Measurements from ENCODE around the gene LPAR3. TPM values are rescaled to one million over a fixed set of nuclear protein-coding genes. Genes with fewer than 3 reads are reported as not detected.

The LPAR3 gene
- polyA plus RNA-seq, 3 donors, result not detected

GRCh38 chr1:84825161-84825560, 67.8 kb downstream of the LPAR3 start:
- H3K79me2 ChIP-seq (ENCODE audit: insufficient read depth, low read length), result no peaks in the 10 kb centered on the region
- no peak overlapping the region for H3K9ac ChIP-seq (ENCODE audit: insufficient read depth, low read length, poor library complexity, severe bottlenecking)
- no peaks in the 10 kb centered on the region for H3K4me1 Mint-ChIP-seq
- H3K9me3 Mint-ChIP-seq, result peaks cover 0 to 2% (median 0%) of the 10 kb centered on the region in 7 donors
- no peaks in the 10 kb centered on the region for H3K4me1 ChIP-seq (ENCODE audit: control insufficient read depth in 1 of 2, insufficient read depth in 2 of 2, low read length in 2 of 2)
- no peaks in the 10 kb centered on the region for H3K36me3 Mint-ChIP-seq
- no peaks in the 10 kb centered on the region for H4K20me1 ChIP-seq (ENCODE audit: insufficient read depth, low read length)
- no peaks in the 10 kb centered on the region for H3K9me3 ChIP-seq (replicated peaks in 1 of 2; ENCODE audit: control insufficient read depth in 1 of 2, insufficient read depth in 1 of 2, low read length in 2 of 2)
- no peak overlapping the region for H3K4me3 ChIP-seq (replicated peaks in 1 of 3; ENCODE audit: low read depth in 2 of 3, low read length in 3 of 3)
- H3K27me3 ChIP-seq (ENCODE audit: control insufficient read depth in 2 of 2, insufficient read depth in 2 of 2, low read length in 2 of 2), result no peaks in the 10 kb centered on the region
- H3K4me2 ChIP-seq (replicated peaks; ENCODE audit: extremely low read depth, low read length, poor library complexity, severe bottlenecking), result no peak overlapping the region
- no peak overlapping the region for H3K27ac ChIP-seq (ENCODE audit: low read depth in 1 of 2, low read length in 2 of 2)
- H3K4me3 Mint-ChIP-seq, result no peak overlapping the region
- no peaks in the 10 kb centered on the region for H3K36me3 ChIP-seq (replicated peaks in 1 of 2; ENCODE audit: control insufficient read depth in 1 of 2, insufficient read depth in 2 of 2, low read length in 2 of 2)
- no peak overlapping the region for H3K27ac Mint-ChIP-seq
- peaks cover 0 to 3% (median 0%) of the 10 kb centered on the region in 3 donors for H3K27me3 Mint-ChIP-seq (ENCODE audit: low read depth in 3 of 3)
- intact Hi-C loops (cut with micrococcal nuclease), result loop anchor here in 1 of 2 donors (10.0 kb wide), 1 partner anchor 60 kb away; no protein-coding TSS in a partner anchor
- H2AFZ ChIP-seq (ENCODE audit: insufficient read depth, low read depth, low read length, poor library complexity, severe bottlenecking), result no peak overlapping the region
- 100% methylated on average over 1 of the region's 3 CpGs for WGBS (ENCODE audit: insufficient coverage)
- no peak for TF ChIP-seq CTCF (IDR thresholded peaks at IDR 0.05)
- no peak for DNase-seq

GRCh38 chr1:84823991-84824390, 69.0 kb downstream of the LPAR3 start:
- no peak for TF ChIP-seq CTCF (IDR thresholded peaks at IDR 0.05)
- H3K36me3 ChIP-seq (replicated peaks in 1 of 2; ENCODE audit: control insufficient read depth in 1 of 2, insufficient read depth in 2 of 2, low read length in 2 of 2), result no peaks in the 10 kb centered on the region
- H4K20me1 ChIP-seq (ENCODE audit: insufficient read depth, low read length), result no peaks in the 10 kb centered on the region
- no peaks in the 10 kb centered on the region for H3K4me1 ChIP-seq (ENCODE audit: control insufficient read depth in 1 of 2, insufficient read depth in 2 of 2, low read length in 2 of 2)
- Mint-ChIP-seq H3K4me3 (no peak overlapping the region), H3K9me3 (peaks cover 0 to 2% (median 0%) of the 10 kb centered on the region in 7 donors), H3K36me3 (no peaks in the 10 kb centered on the region), H3K27me3 (ENCODE audit: low read depth in 3 of 3) (peaks cover 0 to 2% (median 0%) of the 10 kb centered on the region in 3 donors), H3K4me1 (no peaks in the 10 kb centered on the region), H3K27ac (no peak overlapping the region)
- intact Hi-C loops (cut with micrococcal nuclease), result loop anchor here in 1 of 2 donors (10.0 kb wide), 1 partner anchor 61 kb away; no protein-coding TSS in a partner anchor
- H3K4me3 ChIP-seq (replicated peaks in 1 of 3; ENCODE audit: low read depth in 2 of 3, low read length in 3 of 3), result no peak overlapping the region
- no peaks in the 10 kb centered on the region for H3K27me3 ChIP-seq (ENCODE audit: control insufficient read depth in 2 of 2, insufficient read depth in 2 of 2, low read length in 2 of 2)
- DNase-seq, result no peak
- WGBS (ENCODE audit: insufficient coverage), result 100% methylated on average over 1 of the region's 1 CpG
- H3K4me2 ChIP-seq (replicated peaks; ENCODE audit: extremely low read depth, low read length, poor library complexity, severe bottlenecking), result no peak overlapping the region
- H3K79me2 ChIP-seq (ENCODE audit: insufficient read depth, low read length), result no peaks in the 10 kb centered on the region
- H2AFZ ChIP-seq (ENCODE audit: insufficient read depth, low read depth, low read length, poor library complexity, severe bottlenecking), result no peak overlapping the region
- H3K9ac ChIP-seq (ENCODE audit: insufficient read depth, low read length, poor library complexity, severe bottlenecking), result no peak overlapping the region
- H3K27ac ChIP-seq (ENCODE audit: low read depth in 1 of 2, low read length in 2 of 2), result no peak overlapping the region
- no peaks in the 10 kb centered on the region for H3K9me3 ChIP-seq (replicated peaks in 1 of 2; ENCODE audit: control insufficient read depth in 1 of 2, insufficient read depth in 1 of 2, low read length in 2 of 2)

All from CD14-positive monocyte (primary cell).